ENCODE data around the gene EMC9.

DNA sequence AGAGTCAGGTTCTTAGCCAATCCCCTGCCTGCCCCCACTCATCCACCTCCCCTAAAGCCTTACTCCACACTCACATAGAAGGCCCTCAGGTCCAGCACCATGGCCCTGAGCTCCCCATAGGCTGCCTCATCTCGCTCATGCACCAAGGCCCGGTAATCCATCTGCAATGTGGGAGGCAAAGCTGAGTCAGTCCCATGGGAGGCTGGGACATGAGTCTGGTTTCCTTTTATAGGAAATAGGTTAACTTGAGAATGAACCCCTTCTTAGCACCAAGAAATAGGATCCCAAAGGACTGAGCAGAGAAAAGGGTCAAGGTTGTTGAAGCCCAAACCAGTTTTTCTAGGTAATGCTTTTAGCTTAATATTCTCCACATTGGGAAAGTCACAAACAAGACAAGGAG is 2.1 kb upstream of the EMC9 start:
- TF ChIP-seq, protein P1, sequence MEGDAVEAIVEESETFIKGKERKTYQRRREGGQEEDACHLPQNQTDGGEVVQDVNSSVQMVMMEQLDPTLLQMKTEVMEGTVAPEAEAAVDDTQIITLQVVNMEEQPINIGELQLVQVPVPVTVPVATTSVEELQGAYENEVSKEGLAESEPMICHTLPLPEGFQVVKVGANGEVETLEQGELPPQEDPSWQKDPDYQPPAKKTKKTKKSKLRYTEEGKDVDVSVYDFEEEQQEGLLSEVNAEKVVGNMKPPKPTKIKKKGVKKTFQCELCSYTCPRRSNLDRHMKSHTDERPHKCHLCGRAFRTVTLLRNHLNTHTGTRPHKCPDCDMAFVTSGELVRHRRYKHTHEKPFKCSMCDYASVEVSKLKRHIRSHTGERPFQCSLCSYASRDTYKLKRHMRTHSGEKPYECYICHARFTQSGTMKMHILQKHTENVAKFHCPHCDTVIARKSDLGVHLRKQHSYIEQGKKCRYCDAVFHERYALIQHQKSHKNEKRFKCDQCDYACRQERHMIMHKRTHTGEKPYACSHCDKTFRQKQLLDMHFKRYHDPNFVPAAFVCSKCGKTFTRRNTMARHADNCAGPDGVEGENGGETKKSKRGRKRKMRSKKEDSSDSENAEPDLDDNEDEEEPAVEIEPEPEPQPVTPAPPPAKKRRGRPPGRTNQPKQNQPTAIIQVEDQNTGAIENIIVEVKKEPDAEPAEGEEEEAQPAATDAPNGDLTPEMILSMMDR (IDR thresholded peaks at IDR 0.05) = no peak
- no peak for TF ChIP-seq POLR2A (IDR thresholded peaks at IDR 0.05)
